ACC112 (cell line): ENCODE data around the gene HNRNPH3.
A peak's percentile ranks its signal among the peaks of the same experiment; 100 is the strongest.

Experiments
- H2AFZ ChIP-seq: fragments of 200-600 bp; sonication (generic); one replicate; pipeline ENCODE4 v1.6.0; 2017; ENCODE audit warnings: antibody characterized with exemption, low read length; ENCODE audit not compliant: unreplicated experiment
- H3K27ac ChIP-seq: fragments of 200-600 bp; sonication (generic); 2 replicates; pipeline ENCODE4 v1.5.1; 2014; ENCODE audit warnings: low read depth, mild to moderate bottlenecking, antibody characterized with exemption, low read length, moderate library complexity
- H3K27me3 ChIP-seq: fragments of 200-600 bp; sonication (generic); 2 replicates; pipeline ENCODE4 v1.6.1; 2014; ENCODE audit warnings: mild to moderate bottlenecking, antibody characterized with exemption, low read length, moderate library complexity, mixed read lengths; ENCODE audit not compliant: insufficient read depth
- H3K36me3 ChIP-seq: fragments of 200-600 bp; sonication (generic); 2 replicates; pipeline ENCODE4 v1.6.1; 2016; ENCODE audit warnings: mild to moderate bottlenecking, antibody characterized with exemption, low read length, moderate library complexity, mixed read lengths; ENCODE audit not compliant: insufficient read depth
- H3K4me1 ChIP-seq: fragments of 200-600 bp; sonication (generic); one replicate; pipeline ENCODE4 v1.6.1; 2016; ENCODE audit warnings: low read length, mixed read lengths; ENCODE audit not compliant: insufficient read depth, unreplicated experiment, control insufficient read depth
- H3K4me3 ChIP-seq: fragments of 200-600 bp; sonication (generic); 2 replicates; pipeline ENCODE4 v1.5.1; 2014; ENCODE audit warnings: mild to moderate bottlenecking, low read depth, low read length
- H3K79me2 ChIP-seq: fragments of 200-600 bp; sonication (generic); one replicate; pipeline ENCODE4 v1.6.0; 2016; ENCODE audit warnings: low read length; ENCODE audit not compliant: control insufficient read depth, unreplicated experiment, insufficient read depth

HNRNPH3 gene, protein sequence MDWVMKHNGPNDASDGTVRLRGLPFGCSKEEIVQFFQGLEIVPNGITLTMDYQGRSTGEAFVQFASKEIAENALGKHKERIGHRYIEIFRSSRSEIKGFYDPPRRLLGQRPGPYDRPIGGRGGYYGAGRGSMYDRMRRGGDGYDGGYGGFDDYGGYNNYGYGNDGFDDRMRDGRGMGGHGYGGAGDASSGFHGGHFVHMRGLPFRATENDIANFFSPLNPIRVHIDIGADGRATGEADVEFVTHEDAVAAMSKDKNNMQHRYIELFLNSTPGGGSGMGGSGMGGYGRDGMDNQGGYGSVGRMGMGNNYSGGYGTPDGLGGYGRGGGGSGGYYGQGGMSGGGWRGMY

DNA sequence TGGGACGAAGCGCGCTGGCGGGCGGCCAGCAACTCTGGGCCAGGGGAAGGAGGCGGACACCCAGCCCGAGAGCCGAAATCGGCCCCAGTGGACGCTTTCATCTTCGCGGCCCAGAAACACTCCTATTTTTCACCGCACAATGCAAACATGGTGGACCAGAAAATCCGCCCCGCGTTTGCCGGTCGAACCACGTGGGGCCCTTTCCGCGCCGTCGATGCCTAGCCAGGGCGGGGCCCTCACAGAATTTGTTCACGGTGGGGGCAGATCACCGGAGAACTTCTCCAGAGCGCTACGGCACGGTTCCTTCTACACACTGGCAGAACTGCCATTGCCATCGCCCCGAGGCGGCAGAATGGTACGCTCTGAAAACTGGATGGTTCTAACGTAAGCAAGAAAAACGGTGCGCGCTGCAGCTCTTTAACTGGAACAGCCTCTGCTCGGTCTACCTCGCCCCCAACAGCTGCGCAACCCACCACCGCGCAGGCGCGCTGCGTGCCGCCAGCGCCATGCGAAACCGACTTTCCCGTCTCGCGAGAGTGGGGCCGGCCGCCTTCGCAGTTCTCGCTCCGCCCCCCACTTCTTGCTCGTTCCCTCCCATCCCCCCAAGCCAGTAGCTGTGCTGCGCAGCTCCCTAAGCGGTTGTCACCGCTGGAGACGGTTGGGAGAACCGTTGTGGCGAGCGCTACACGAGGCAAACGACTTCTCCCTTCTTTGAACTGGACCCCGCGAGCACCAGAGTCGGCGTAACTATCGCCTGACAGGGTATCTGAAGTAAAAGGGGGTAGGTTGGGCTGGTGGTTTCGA, at the start of gene HNRNPH3:
Gene HNRNPH3 (plus strand): TSS at position 610 of the 804 bp plus-strand sequence. CDS start 5,158 bp downstream, outside the sequence.
- Histone ChIP-seq H2AFZ (peak within 1 kb of the TSS; percentile 87), H3K79me2 (peaks cover 49% of the 10 kb centered on the region)

DNA sequence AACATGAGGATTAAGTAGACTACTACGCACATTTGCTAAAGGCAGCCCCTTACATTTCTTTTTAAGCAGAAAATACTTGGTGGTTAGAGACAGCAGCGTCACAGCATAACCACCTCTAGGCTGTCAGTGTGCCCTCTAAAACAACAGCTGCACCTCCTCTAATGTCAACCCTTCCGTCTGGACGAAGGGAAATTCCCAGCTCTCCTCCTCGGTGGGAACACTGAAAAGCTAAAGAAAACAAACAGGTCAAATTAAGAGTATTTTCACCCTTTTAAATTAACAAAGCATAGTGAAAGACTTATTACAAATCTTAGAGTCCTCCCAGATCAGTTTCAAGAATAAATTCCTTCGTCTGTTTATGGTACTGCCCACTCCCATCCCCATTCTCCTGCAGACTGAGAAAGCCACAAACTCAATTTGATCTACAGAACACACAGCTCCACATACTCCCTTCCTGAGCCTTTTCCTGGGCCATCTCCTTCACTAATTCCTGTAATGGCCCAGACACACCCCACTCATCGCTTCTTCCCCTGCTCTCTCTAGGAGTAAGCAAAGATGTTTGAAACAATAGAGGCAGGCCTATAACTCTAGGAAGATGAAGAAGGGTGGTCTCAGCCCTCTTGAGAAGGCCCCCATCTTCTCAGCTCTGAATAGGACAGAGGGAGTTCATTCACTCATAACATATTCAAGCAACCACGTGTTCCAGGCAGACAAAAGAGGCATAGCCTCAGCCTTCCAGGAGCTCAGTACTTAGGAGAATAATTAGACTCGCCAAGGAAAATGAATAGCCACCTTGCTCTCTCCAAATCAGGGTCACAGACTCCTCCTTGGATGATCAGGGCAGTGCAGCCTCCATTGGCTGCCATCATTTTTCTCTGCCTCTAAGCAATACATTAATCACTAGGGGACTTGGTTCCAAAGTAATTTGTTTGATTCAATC, 47.5 kb upstream of the HNRNPH3 start:
- Histone ChIP-seq H3K27me3 (no peaks in the 10 kb centered on the region), H3K4me1 (no peaks in the 10 kb centered on the region), H3K79me2 (no peaks in the 10 kb centered on the region), H3K36me3 (no peaks in the 10 kb centered on the region), H3K4me3 (no peak overlapping the region), H2AFZ (no peak overlapping the region), H3K27ac (no peak overlapping the region)

More for the DNA sequence above, at the start of gene HNRNPH3:
- Histone ChIP-seq H3K4me1 (peaks cover 48% of the 10 kb centered on the region), H3K27ac (peak within 1 kb of the TSS; percentile 95), H3K4me3 (peak within 1 kb of the TSS; percentile 93), H3K36me3 (peaks cover 5% of the 10 kb centered on the region; the same call in 1 of the 2 replicates), H3K27me3 (no peaks in the 10 kb centered on the region)

- no peak overlapping the region for H2AFZ ChIP-seq
- H3K4me1 ChIP-seq, result no peaks in the 10 kb centered on the region
- no peaks in the 10 kb centered on the region for H3K79me2 ChIP-seq
- no peaks in the 10 kb centered on the region for H3K36me3 ChIP-seq
- H3K27ac ChIP-seq, result no peak overlapping the region
- no peaks in the 10 kb centered on the region for H3K27me3 ChIP-seq
- no peak overlapping the region for H3K4me3 ChIP-seq
Measured at GRCh38 chr10:68288717-68289116, 43.1 kb upstream of the HNRNPH3 start.

DNA sequence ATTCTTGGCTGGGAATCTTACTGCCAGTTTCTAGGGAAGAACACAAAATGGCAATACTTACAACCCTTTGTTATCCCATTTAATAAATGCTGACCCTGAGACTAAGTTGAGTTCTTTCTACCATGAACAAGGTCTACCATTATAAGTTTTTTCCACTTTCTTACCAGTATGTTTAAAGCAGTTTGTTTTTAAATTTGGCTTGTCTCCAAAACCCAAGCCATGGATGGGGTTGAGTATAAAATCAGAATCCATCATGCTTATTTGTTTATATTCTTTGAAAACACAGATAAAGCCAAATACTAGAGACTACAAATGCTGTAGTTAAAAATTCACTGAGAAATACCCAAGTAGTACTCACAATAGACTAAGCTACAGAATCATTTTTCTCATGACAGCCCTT, 41.1 kb upstream of the HNRNPH3 start:
- Histone ChIP-seq H3K4me3 (no peak overlapping the region), H3K27ac (no peak overlapping the region)

GRCh38 chr10:68296843-68297663, 34.8 kb upstream of the HNRNPH3 start:
- no peaks in the 10 kb centered on the region for H3K4me1 ChIP-seq
- no peaks in the 10 kb centered on the region for H3K36me3 ChIP-seq
- H3K27me3 ChIP-seq, result no peaks in the 10 kb centered on the region
- H3K79me2 ChIP-seq, result no peaks in the 10 kb centered on the region
- H3K4me3 ChIP-seq, result no peak overlapping the region
- H2AFZ ChIP-seq, result no peak overlapping the region
- H3K27ac ChIP-seq, result no peak overlapping the region

More for the DNA sequence above, 41.1 kb upstream of the HNRNPH3 start:
- Histone ChIP-seq H3K27me3 (no peaks in the 10 kb centered on the region), H3K4me1 (no peaks in the 10 kb centered on the region), H3K36me3 (no peaks in the 10 kb centered on the region), H3K79me2 (no peaks in the 10 kb centered on the region), H2AFZ (no peak overlapping the region)

- no peak overlapping the region for H2AFZ ChIP-seq
- H3K4me1 ChIP-seq, result no peaks in the 10 kb centered on the region
Measured at GRCh38 chr10:68301301-68301700, 30.6 kb upstream of the HNRNPH3 start.

GRCh38 chr10:68301790-68302502, 29.9 kb upstream of the HNRNPH3 start:
- H3K36me3 ChIP-seq, result no peaks in the 10 kb centered on the region
- no peak overlapping the region for H3K27ac ChIP-seq
- H3K4me3 ChIP-seq, result no peak overlapping the region
- no peaks in the 10 kb centered on the region for H3K79me2 ChIP-seq
- H2AFZ ChIP-seq, result no peak overlapping the region
- no peaks in the 10 kb centered on the region for H3K4me1 ChIP-seq
- no peaks in the 10 kb centered on the region for H3K27me3 ChIP-seq

More at GRCh38 chr10:68301301-68301700, 30.6 kb upstream of the HNRNPH3 start:
- H3K27ac ChIP-seq, result no peak overlapping the region
- no peaks in the 10 kb centered on the region for H3K79me2 ChIP-seq
- H3K27me3 ChIP-seq, result no peaks in the 10 kb centered on the region
- no peak overlapping the region for H3K4me3 ChIP-seq
- H3K36me3 ChIP-seq, result no peaks in the 10 kb centered on the region

DNA sequence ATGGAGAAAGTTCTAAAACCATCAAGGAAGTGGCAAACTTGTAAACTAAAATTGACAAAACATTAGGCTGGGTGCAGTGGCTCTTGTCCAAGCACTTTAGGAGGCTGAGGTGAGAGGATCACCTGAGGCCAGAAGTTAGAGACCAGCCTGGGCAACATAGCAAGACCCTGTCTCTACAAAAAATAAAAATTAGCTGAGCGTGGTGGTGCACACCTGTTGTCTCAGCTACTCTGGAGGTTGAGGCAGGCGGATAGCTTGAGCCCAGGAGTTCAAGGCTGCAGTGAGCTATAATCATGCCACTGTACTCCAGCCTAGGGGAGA, 29.4 kb upstream of the HNRNPH3 start:
- H2AFZ ChIP-seq, result no peak overlapping the region
- H3K27ac ChIP-seq, result no peak overlapping the region
- H3K79me2 ChIP-seq, result no peaks in the 10 kb centered on the region
- no peaks in the 10 kb centered on the region for H3K36me3 ChIP-seq
- no peak overlapping the region for H3K4me3 ChIP-seq
- no peaks in the 10 kb centered on the region for H3K27me3 ChIP-seq
- no peaks in the 10 kb centered on the region for H3K4me1 ChIP-seq

- no peaks in the 10 kb centered on the region for H3K36me3 ChIP-seq
Measured at GRCh38 chr10:68302871-68303270, 29.0 kb upstream of the HNRNPH3 start.

More at GRCh38 chr10:68302871-68303270, 29.0 kb upstream of the HNRNPH3 start:
- Histone ChIP-seq H3K79me2 (no peaks in the 10 kb centered on the region), H3K27ac (no peak overlapping the region), H2AFZ (no peak overlapping the region), H3K4me3 (no peak overlapping the region), H3K27me3 (no peaks in the 10 kb centered on the region), H3K4me1 (no peaks in the 10 kb centered on the region)
